Thoracic aorta (tissue), 2 donors: Measurements from ENCODE around the gene RBKS. TPM values are rescaled to one million over a fixed set of nuclear protein-coding genes. Genes with fewer than 3 reads are reported as not detected.

ENCODE experiments used
- ATAC-seq: fragments of 150-250 bp; one replicate; pipeline ENCODE4 v1.8.0; 2017; ENCODE audit warnings: low read depth; ENCODE audit not compliant: insufficient number of reproducible peaks, low FRiP score
- DNase-seq: peaks from one replicate; pipeline ENCODE4 v3.0.0-alpha.2; 2020; ENCODE audit warnings: low spot score
- H3K27ac ChIP-seq, 2 donors: fragments of 200-600 bp; sonication (generic); 1 replicate in 1 of 2; 2 replicates in 1 of 2; pipeline ENCODE4 v1.5.1; 2016; ENCODE audit warnings: mild to moderate bottlenecking in 2 of 2, moderate library complexity in 2 of 2
- H3K27me3 ChIP-seq: fragments of 200-600 bp; sonication (generic); replicated peaks from 2 replicates; pipeline ENCODE4 v1.6.0; 2016; ENCODE audit warnings: mild to moderate bottlenecking; ENCODE audit not compliant: insufficient read depth
- H3K36me3 ChIP-seq: fragments of 200-600 bp; sonication (generic); one replicate; pipeline ENCODE4 v1.5.1; 2016
- H3K4me1 ChIP-seq, 2 donors: fragments of 200-600 bp; sonication (generic); 1 replicate in 1 of 2; 2 replicates in 1 of 2; pipeline versions ENCODE4 v1.5.1 to v1.6.0; 2016; ENCODE audit warnings: low read depth in 2 of 2, mild to moderate bottlenecking in 1 of 2; ENCODE audit not compliant: control insufficient read depth in 1 of 2
- H3K4me3 ChIP-seq: fragments of 200-600 bp; sonication (generic); 2 replicates; pipeline ENCODE4 v1.5.1; 2016; ENCODE audit warnings: mild to moderate bottlenecking
- H3K9me3 ChIP-seq: fragments of 200-600 bp; sonication (generic); 2 replicates; pipeline ENCODE4 v1.5.1; 2016
- total RNA-seq, 2 donors: library from RNA; depleted of rRNA; stranded (reverse); fragments of >200 nt; gene quantifications; one replicate each; pipeline versions ENCODE4 v1.1.0 to v1.2.3, GENCODE V29; 2016
- TF ChIP-seq, protein P1 (sequence below): fragments of 200-600 bp; sonication (generic); IDR thresholded peaks from one replicate; pipeline ENCODE4 v1.5.1; 2019; ENCODE audit warnings: antibody characterized with exemption

Gene RBKS
- total RNA-seq, 2 donors from 2014 or later: 3.1 to 5.0 TPM

DNA sequence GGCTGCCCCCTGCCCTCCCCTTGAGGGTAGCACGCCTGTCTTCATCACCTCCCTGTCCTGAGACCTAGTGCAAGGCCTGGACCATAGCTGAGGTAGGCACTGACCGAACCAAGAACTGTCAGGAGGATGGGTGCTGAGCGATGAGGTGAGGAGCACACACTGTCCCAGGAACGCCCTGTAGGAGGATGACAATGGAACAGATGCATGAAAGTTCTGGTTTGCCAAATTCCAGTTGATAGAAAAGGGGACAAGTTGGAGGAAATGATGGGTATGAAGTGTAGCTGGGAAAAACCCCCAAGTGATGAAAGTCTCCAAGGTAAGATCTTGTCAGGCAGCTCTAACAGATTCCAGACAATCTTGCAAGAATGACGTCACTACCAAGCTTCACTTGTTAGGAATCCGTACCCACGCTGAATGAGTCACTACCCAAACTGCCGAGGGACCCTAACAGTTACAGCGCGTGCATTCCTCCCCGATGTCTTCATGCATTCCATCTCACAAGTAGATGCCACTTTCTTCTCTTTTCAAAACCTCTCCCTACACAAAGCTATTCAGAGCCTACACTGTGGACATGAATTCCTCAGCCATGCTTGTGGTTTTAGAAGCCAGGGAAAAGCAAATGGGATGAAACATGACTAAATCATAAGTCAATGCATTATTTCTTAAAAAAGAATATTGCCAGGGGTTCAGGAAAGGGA, 91.1 kb downstream of the RBKS start:
- peak; percentile 86 for DNase-seq
- H3K4me1 ChIP-seq: peaks cover 42 to 65% of the 10 kb centered on the region in 2 donors

GRCh38 chr2:27798486-27798885, 91.7 kb downstream of the RBKS start:
- TF ChIP-seq, protein P1, sequence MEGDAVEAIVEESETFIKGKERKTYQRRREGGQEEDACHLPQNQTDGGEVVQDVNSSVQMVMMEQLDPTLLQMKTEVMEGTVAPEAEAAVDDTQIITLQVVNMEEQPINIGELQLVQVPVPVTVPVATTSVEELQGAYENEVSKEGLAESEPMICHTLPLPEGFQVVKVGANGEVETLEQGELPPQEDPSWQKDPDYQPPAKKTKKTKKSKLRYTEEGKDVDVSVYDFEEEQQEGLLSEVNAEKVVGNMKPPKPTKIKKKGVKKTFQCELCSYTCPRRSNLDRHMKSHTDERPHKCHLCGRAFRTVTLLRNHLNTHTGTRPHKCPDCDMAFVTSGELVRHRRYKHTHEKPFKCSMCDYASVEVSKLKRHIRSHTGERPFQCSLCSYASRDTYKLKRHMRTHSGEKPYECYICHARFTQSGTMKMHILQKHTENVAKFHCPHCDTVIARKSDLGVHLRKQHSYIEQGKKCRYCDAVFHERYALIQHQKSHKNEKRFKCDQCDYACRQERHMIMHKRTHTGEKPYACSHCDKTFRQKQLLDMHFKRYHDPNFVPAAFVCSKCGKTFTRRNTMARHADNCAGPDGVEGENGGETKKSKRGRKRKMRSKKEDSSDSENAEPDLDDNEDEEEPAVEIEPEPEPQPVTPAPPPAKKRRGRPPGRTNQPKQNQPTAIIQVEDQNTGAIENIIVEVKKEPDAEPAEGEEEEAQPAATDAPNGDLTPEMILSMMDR: no peak
- DNase-seq (no peak), ATAC-seq (no peak)
- Histone ChIP-seq H3K27me3 (no peaks in the 10 kb centered on the region), H3K27ac (peak overlapping the region; percentile 95 to 98), H3K4me1 (peaks cover 42 to 65% of the 10 kb centered on the region in 2 donors), H3K9me3 (no peaks in the 10 kb centered on the region), H3K4me3 (no peak overlapping the region), H3K36me3 (no peaks in the 10 kb centered on the region)

More for the DNA sequence above, 91.1 kb downstream of the RBKS start:
- Histone ChIP-seq H3K27ac (peak overlapping the region; percentile 95 to 98), H3K4me3 (peak overlapping the region; percentile 24), H3K9me3 (no peaks in the 10 kb centered on the region), H3K27me3 (no peaks in the 10 kb centered on the region), H3K36me3 (no peaks in the 10 kb centered on the region)
- TF ChIP-seq, protein P1: no peak
- ATAC-seq: peak; percentile 93

GRCh38 chr2:27797841-27798240, 92.3 kb downstream of the RBKS start:
- ATAC-seq (no peak), DNase-seq (no peak)
- Histone ChIP-seq H3K36me3 (no peaks in the 10 kb centered on the region), H3K4me3 (no peak overlapping the region), H3K27ac (peak overlapping the region; percentile 95 to 98), H3K4me1 (peaks cover 42 to 65% of the 10 kb centered on the region in 2 donors), H3K9me3 (no peaks in the 10 kb centered on the region), H3K27me3 (no peaks in the 10 kb centered on the region)
- TF ChIP-seq, protein P1: no peak

GRCh38 chr2:27796791-27797765, 93.1 kb downstream of the RBKS start:
- ATAC-seq (no peak), DNase-seq (no peak)
- H3K9me3 ChIP-seq: no peaks in the 10 kb centered on the region
- no peak overlapping the region for H3K4me3 ChIP-seq
- peak overlapping the region; percentile 95 to 98 for H3K27ac ChIP-seq
- no peaks in the 10 kb centered on the region for H3K36me3 ChIP-seq
- H3K27me3 ChIP-seq: no peaks in the 10 kb centered on the region
- H3K4me1 ChIP-seq: peaks cover 42 to 65% of the 10 kb centered on the region in 2 donors
- TF ChIP-seq, protein P1: no peak

DNA sequence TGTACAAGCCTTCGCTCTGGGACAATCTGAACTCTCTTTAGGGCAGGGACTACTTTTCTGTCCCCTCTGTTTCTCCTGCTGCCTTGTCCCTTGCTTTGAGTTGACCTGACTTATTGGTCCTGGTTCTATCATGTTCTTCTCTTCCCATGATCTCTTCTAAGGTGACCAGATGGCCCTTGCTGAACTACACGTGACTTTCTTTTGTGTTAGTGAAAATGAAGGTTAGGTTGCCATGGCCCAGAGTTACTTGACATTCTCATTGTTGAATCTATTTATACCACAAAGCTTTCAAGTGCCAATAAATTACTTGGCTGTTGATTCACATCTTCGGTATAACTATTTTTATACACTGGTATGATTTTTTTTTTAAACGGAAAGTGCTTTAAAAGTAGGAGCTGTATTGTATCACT, 94.3 kb downstream of the RBKS start:
- Histone ChIP-seq H3K36me3 (no peaks in the 10 kb centered on the region), H3K4me1 (peaks cover 41 to 59% of the 10 kb centered on the region in 2 donors), H3K9me3 (no peaks in the 10 kb centered on the region), H3K4me3 (peak overlapping the region; percentile 11), H3K27ac (peak overlapping the region; percentile 95 to 98), H3K27me3 (no peaks in the 10 kb centered on the region)
- ATAC-seq (peak; percentile 27), DNase-seq (no peak)
- TF ChIP-seq, protein P1: no peak
